BJ (cell line): ENCODE data around the gene RPS6KL1. TPM values are rescaled to one million over a fixed set of nuclear protein-coding genes. Genes with fewer than 3 reads are reported as not detected.

Experiments used
- CTCF ChIA-PET: fragments of 350-600 bp; formaldehyde crosslinking; extraction: SDS; loops from one replicate; lab custom pipeline; 2021; ENCODE audit warnings: antibody characterized with exemption, inconsistent platforms; lab: Yijun Ruan, JAX
- POLR2A ChIA-PET: fragments of 300-600 bp; sonication (Branson Sonifier 250); formaldehyde crosslinking; extraction: SDS; loops from one replicate; lab custom pipeline; 2021; ENCODE audit warnings: antibody characterized with exemption; lab: Charles Lee
- DNase-seq: peaks from one replicate; pipeline ENCODE4 v3.0.0-alpha.2; 2011; ENCODE audit warnings: low read depth
- H3K27me3 ChIP-seq: 2 replicates; pipeline ENCODE4 v1.6.0; 2011; ENCODE audit warnings: low read length; ENCODE audit not compliant: control insufficient read depth, insufficient read depth
- H3K36me3 ChIP-seq: 2 replicates; pipeline ENCODE4 v1.5.1; 2011; ENCODE audit warnings: low read length; ENCODE audit not compliant: control insufficient read depth, insufficient read depth
- H3K4me3 ChIP-seq: 2 replicates; pipeline ENCODE4 v1.5.1; 2011; ENCODE audit warnings: low read depth, mild to moderate bottlenecking, control low read depth, low read length
- polyA plus RNA-seq: library from polyadenylated mRNA; depleted of rRNA; stranded (reverse); fragments of >200 nt; gene quantifications from 2 replicates; pipeline ENCODE4 v1.2.3, GENCODE V29; 2011; rRNA removed
- TF ChIP-seq, protein P1 (sequence below): IDR thresholded peaks from 2 replicates; pipeline ENCODE4 v1.5.1; 2011; ENCODE audit warnings: low read depth, mild to moderate bottlenecking, control low read depth, inconsistent platforms, low read length, moderate library complexity; ENCODE audit not compliant: insufficient read depth

Gene RPS6KL1
- polyA plus RNA-seq, 1 experiment: 2.8 TPM

DNA sequence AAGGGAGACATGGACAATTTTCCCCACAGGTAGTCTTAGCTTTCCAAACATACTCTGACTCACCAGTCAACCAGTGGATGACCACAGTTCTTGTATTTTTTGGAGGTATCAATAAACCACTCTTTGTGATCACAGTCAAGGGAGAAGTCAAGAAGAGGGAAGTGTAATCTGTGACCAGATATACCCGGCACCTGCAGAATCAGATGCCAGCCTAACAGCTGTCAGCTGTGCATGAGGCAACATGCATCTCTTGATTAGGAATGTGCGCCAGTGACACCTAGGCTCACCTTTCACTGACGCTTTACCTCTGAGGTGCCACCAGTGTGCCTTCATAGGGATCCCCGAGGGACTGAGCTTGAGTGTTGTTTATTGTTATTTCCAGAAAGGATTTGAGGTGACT lies 67.1 kb downstream of the RPS6KL1 start:
- POLR2A ChIA-PET: no interaction called here
- CTCF ChIA-PET: interaction anchor here (0.7 to 13.8 kb wide), 6 partner anchors 26 to 247 kb away, joined by 3 to 315 read pairs (median 37); partner anchors contain the start of gene DLST
- Histone ChIP-seq H3K4me3 (no peak overlapping the region), H3K27me3 (no peaks in the 10 kb centered on the region), H3K36me3 (no peaks in the 10 kb centered on the region)
- no peak for DNase-seq
- TF ChIP-seq, protein P1, sequence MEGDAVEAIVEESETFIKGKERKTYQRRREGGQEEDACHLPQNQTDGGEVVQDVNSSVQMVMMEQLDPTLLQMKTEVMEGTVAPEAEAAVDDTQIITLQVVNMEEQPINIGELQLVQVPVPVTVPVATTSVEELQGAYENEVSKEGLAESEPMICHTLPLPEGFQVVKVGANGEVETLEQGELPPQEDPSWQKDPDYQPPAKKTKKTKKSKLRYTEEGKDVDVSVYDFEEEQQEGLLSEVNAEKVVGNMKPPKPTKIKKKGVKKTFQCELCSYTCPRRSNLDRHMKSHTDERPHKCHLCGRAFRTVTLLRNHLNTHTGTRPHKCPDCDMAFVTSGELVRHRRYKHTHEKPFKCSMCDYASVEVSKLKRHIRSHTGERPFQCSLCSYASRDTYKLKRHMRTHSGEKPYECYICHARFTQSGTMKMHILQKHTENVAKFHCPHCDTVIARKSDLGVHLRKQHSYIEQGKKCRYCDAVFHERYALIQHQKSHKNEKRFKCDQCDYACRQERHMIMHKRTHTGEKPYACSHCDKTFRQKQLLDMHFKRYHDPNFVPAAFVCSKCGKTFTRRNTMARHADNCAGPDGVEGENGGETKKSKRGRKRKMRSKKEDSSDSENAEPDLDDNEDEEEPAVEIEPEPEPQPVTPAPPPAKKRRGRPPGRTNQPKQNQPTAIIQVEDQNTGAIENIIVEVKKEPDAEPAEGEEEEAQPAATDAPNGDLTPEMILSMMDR: no peak

DNA sequence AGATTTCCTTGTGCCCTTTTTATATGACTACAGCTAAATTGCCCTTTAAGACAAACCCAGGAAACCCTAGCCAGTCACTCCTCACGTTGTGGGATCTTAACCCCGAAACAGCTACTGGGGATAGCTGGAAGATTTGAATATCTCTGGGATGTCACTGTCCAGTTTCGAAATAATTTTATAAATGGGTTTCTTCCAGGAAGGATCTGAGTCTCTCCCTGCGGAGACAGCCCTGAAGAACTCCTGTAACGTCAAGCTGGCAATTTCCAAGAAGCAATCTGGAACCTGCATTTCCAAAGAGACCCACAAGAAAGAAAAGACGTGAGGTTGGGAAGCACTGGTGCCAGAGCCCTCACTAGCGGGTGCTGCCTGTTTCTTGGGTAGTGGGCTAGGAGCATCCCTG lies 68.0 kb downstream of the RPS6KL1 start:
- TF ChIP-seq, protein P1: no peak
- ChIA-PET POLR2A (no interaction called here), CTCF (interaction anchor here (1.3 to 13.8 kb wide), 5 partner anchors 12 to 246 kb away, joined by 3 to 315 read pairs (median 3); no protein-coding TSS in a partner anchor)
- no peaks in the 10 kb centered on the region for H3K36me3 ChIP-seq
- H3K4me3 ChIP-seq: no peak overlapping the region
- no peaks in the 10 kb centered on the region for H3K27me3 ChIP-seq
- DNase-seq: no peak

Other genes with a start within 250 kb of the RPS6KL1 start
- 38.8 and 52.7 TPM in 2 replicates for gene AREL1, start 210.2 kb downstream of the RPS6KL1 start, polyA plus RNA-seq
- gene FCF1, start 210.1 kb downstream of the RPS6KL1 start, polyA plus RNA-seq: 30.6 and 70.2 TPM in 2 replicates
- gene YLPM1, start 159.9 kb downstream of the RPS6KL1 start, polyA plus RNA-seq: 5.5 and 7.2 TPM in 2 replicates
- not detected in 2 replicates for gene PROX2, start 47.1 kb downstream of the RPS6KL1 start, polyA plus RNA-seq
- gene DLST, start 41.3 kb downstream of the RPS6KL1 start, polyA plus RNA-seq: 125 and 150 TPM in 2 replicates
- 3.3 and 4.1 TPM in 2 replicates for gene PGF, start 32.3 kb upstream of the RPS6KL1 start, polyA plus RNA-seq
- 78.0 and 79.8 TPM in 2 replicates for gene EIF2B2, start 79.7 kb upstream of the RPS6KL1 start, polyA plus RNA-seq
- 5.7 and 6.9 TPM in 2 replicates for gene MLH3, start 128.2 kb upstream of the RPS6KL1 start, polyA plus RNA-seq
- gene ACYP1, start 140.8 kb upstream of the RPS6KL1 start, polyA plus RNA-seq: 9.0 and 17.7 TPM in 2 replicates
- gene ZC2HC1C, start 146.4 kb upstream of the RPS6KL1 start, polyA plus RNA-seq: 0.85 and 1.2 TPM in 2 replicates
- gene NEK9, start 203.8 kb upstream of the RPS6KL1 start, polyA plus RNA-seq: 38.1 and 53.4 TPM in 2 replicates